Activated CD8-positive, alpha-beta memory T cell treated with anti-CD3 and anti-CD28 coated beads, Interleukin-2, amount 10 ng/mL, durations not matched to agents 7 days and 5 days (primary cell): ENCODE measurements around the gene STK32B. TPM values are rescaled to one million over a fixed set of nuclear protein-coding genes. Genes with fewer than 3 reads are reported as not detected.
"Not testable (repeated sequence)": the region's sequence is repeated elsewhere in the genome, so short reads cannot be mapped to it uniquely, and the experiment has no call there.

Experiments used
- ATAC-seq: fragments of 150-1000 bp; cut with Tn5 transposase; one replicate; pipeline ENCODE4 v1.10.0; 2021; ENCODE audit warnings: moderate library complexity
- CTCF ChIA-PET: fragments of 350-600 bp; sonication (Branson Sonifier 250); formaldehyde crosslinking; loops from one replicate; lab custom pipeline; 2021; ENCODE audit warnings: antibody characterized with exemption; lab: Charles Lee
- DNase-seq: peaks from one replicate; pipeline ENCODE4 v3.0.0-alpha.2; 2020
- H3K27ac Mint-ChIP-seq: one replicate; pipeline ENCODE4 v1.8.0; 2021; ENCODE audit warnings: mild to moderate bottlenecking, mixed read lengths
- H3K27me3 Mint-ChIP-seq: one replicate; pipeline ENCODE4 v1.8.0; 2021; ENCODE audit warnings: mixed read lengths
- H3K36me3 Mint-ChIP-seq: one replicate; pipeline ENCODE4 v1.8.0; 2021; ENCODE audit warnings: mild to moderate bottlenecking, mixed read lengths
- H3K4me1 Mint-ChIP-seq: one replicate; pipeline ENCODE4 v1.8.0; 2021; ENCODE audit warnings: mixed read lengths
- H3K4me3 Mint-ChIP-seq: one replicate; pipeline ENCODE4 v1.8.0; 2021; ENCODE audit warnings: mild to moderate bottlenecking, moderate library complexity, mixed read lengths
- H3K9me3 Mint-ChIP-seq: one replicate; pipeline ENCODE4 v1.8.0; 2022; ENCODE audit warnings: low read depth, mixed read lengths
- total RNA-seq, 2 experiments: library from RNA; stranded (reverse); gene quantifications; one replicate each; pipeline ENCODE4 v1.2.3, GENCODE V29; 2021

Gene STK32B
- total RNA-seq, 2 experiments from 2014 or later = not detected

DNA sequence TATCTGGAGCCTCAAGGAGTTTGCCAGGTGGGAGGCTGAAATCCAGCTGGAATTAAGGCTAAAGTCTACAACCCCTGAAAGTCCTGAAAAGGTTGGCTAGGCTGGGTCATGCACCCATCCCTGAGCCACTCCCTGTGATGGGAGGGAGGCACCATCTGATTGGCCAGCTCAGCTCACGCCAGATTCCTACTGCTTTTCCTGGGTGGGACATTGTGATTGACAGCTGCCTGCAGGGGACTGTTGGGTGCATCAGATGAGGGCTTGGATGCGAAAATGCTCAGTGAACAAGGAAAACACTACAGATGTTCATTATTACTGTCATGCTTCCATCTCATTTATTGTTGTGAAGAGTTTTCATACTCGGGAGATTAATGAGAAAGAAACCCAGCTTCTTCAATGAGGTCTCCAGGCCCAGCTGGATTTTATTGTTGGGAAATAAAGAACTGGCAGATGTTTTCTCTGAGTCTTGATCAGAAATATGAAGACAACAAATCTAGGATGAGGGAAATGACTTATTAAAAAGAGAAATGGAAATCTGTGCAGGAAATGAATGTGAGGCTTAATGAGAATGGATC is 185.9 kb downstream of the STK32B start:
- Mint-ChIP-seq H3K4me3 (no peak overlapping the region), H3K4me1 (no peaks in the 10 kb centered on the region), H3K27ac (no peak overlapping the region), H3K27me3 (no peaks in the 10 kb centered on the region), H3K36me3 (no peaks in the 10 kb centered on the region), H3K9me3 (no peaks in the 10 kb centered on the region)
- ATAC-seq (no peak), DNase-seq (no peak)
- CTCF ChIA-PET = no interaction called here

DNA sequence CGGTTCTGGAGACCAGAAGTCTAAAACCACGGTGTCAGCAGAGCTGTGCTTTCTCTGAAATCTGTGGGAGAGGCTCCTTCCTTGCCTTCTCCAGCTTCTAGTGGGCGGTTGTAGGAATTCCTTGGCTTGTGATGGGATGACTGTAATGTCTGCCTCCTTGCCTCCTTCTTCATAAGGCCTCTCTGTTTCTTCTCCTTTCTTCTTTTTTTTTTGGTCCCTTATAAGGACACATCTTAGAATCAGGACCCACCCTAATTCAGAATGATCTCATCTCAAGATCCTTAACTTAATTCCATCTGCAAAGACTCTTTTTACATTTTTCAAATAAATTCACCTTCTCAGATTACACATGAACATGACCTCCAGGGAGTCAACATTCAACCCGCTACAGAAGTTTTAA is 186.9 kb downstream of the STK32B start:
- Mint-ChIP-seq H3K4me3 (no peak overlapping the region), H3K36me3 (no peaks in the 10 kb centered on the region), H3K4me1 (no peaks in the 10 kb centered on the region), H3K27me3 (no peaks in the 10 kb centered on the region), H3K9me3 (no peaks in the 10 kb centered on the region), H3K27ac (no peak overlapping the region)
- CTCF ChIA-PET = no interaction called here
- ATAC-seq = no peak
- no peak for DNase-seq

DNA sequence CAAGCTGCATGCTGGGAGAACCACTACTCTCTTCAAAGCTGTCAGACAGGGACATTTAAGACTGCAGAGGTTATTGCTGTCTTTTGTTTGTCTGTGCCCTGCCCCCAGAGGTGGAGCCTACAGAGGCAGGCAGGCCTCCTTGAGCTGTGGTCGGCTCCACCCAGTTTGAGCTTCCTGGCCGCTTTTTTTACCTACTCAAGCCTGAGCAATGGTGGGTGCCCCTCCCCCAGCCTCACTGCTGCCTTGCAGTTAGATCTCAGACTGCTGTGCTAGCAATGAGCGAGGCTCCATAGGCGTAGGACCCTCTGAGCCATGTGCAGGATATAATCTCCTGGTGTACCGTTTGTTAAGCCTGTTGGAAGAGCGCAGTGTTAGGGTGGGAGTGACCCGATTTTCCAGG is 195.8 kb downstream of the STK32B start:
- CTCF ChIA-PET, DNase-seq, H3K9me3 Mint-ChIP-seq, H3K27ac Mint-ChIP-seq, H3K36me3 Mint-ChIP-seq, H3K4me3 Mint-ChIP-seq, H3K27me3 Mint-ChIP-seq, ATAC-seq, H3K4me1 Mint-ChIP-seq: not testable (repeated sequence)

DNA sequence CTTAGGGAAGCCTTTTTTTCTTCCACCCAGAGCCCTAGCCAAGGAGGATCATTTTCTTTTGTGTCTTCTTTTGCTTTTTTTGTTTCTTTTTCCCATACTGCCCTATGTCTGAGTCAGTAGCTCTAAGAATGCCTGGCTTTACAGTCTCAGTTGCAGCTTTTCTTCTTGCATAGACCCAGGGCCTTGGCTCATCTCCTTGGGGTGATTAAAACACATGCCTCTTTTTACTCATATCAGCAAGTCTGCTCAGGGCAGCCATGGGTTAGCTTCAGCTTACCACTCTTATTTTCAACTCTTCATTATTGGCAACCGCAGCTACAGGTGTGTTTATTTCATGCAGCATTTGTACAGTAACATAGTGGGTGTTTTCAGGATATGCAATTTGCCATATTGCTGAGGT is 196.5 kb downstream of the STK32B start:
- Mint-ChIP-seq H3K27me3 (no peaks in the 10 kb centered on the region), H3K4me1 (no peaks in the 10 kb centered on the region), H3K4me3 (no peak overlapping the region), H3K36me3 (no peaks in the 10 kb centered on the region), H3K27ac (no peak overlapping the region), H3K9me3 (peaks cover under 1% of the 10 kb centered on the region)
- DNase-seq (no peak), ATAC-seq (no peak)
- CTCF ChIA-PET = no interaction called here

DNA sequence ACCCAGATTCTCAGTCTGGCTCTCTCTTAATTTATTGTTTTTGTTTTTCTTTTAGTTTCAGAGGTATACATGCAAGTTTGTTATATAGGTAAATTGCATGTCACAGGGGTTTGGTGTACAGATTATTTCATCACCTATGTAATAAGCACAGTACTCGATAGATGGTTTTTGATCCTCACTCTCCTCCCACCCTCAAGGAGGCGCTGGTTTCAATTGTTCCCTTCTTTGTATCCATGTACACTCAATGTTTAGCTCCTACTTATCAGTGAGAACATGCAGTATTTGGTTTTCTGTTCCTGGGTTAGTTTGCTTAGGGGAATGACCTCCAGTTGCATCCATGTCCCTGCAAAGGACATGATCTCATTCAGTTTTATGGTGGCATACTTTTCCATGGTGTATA is 198.4 kb downstream of the STK32B start:
- H3K27me3 Mint-ChIP-seq = no peaks in the 10 kb centered on the region
- CTCF ChIA-PET = no interaction called here
- H3K27ac Mint-ChIP-seq = no peak overlapping the region
- H3K9me3 Mint-ChIP-seq = peaks cover 2% of the 10 kb centered on the region
- DNase-seq (no peak), ATAC-seq (no peak)
- H3K36me3 Mint-ChIP-seq = no peaks in the 10 kb centered on the region
- no peaks in the 10 kb centered on the region for H3K4me1 Mint-ChIP-seq
- H3K4me3 Mint-ChIP-seq = no peak overlapping the region

DNA sequence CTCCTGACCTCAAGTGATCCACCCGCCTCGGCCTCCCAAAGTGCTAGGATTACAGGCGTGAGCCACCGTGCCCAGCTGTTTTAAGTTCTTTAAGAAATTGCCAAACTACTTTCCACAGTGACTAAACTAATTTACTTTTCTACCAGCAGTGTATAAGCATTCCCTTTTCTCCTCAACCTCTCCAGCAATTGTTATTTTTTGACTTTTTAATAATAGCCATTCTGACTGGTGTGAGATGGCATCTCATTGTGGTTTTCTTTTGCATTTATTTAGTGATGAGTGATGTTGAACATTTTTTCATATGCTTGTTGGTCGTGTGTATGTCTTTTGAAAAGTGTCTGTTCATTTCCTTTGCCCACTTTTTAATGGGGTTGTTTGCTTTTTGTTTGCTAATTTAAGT is 199.3 kb downstream of the STK32B start:
- H3K4me3 Mint-ChIP-seq, H3K27me3 Mint-ChIP-seq, ATAC-seq, H3K27ac Mint-ChIP-seq, H3K4me1 Mint-ChIP-seq, H3K9me3 Mint-ChIP-seq, CTCF ChIA-PET, DNase-seq, H3K36me3 Mint-ChIP-seq: not testable (repeated sequence)

DNA sequence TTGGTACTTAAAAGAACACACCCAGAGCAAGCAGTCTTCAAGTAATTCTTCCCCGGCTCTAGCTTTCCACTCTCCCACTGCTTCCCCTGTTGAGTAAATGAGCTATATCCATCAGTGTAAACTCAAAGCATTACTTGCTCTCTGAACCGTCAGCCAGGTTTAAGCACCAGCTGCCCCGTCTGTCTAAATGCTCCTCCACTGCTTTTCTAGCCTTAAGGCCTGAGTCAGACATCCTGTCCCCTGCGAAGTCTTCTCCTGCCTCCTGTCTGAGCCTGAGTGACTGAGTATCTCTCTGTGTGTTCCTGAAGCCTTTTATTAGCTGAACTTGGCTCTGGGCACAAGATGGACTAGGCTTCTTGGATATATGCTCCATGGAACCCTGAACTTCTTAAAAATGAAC is 205.1 kb downstream of the STK32B start:
- no peak overlapping the region for H3K27ac Mint-ChIP-seq
- no peaks in the 10 kb centered on the region for H3K36me3 Mint-ChIP-seq
- ATAC-seq = no peak
- H3K4me3 Mint-ChIP-seq = no peak overlapping the region
- H3K4me1 Mint-ChIP-seq = no peaks in the 10 kb centered on the region
- CTCF ChIA-PET = no interaction called here
- no peaks in the 10 kb centered on the region for H3K27me3 Mint-ChIP-seq
- peaks cover 2% of the 10 kb centered on the region for H3K9me3 Mint-ChIP-seq
- no peak for DNase-seq

DNA sequence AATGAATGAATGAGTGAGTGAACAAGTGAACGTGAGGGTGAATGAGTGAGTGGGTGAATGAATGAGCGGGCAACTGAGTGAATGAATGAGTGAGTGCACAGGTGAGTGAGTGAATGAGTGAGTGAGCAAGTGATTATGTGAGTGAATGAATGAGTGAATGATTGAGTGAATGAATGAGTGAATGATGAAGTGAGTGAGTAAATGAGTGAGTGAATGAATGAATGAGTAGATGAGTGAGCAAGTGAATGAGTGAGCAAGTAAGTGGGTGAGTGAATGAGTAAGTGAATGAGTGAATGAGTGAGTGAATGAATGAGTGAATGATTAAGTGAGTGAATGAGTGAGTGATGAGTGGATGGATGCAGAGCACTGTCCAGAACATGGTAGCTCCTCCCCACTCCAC is 205.8 kb downstream of the STK32B start:
- Mint-ChIP-seq H3K9me3 (peaks cover 2% of the 10 kb centered on the region), H3K36me3 (no peaks in the 10 kb centered on the region)

DNA sequence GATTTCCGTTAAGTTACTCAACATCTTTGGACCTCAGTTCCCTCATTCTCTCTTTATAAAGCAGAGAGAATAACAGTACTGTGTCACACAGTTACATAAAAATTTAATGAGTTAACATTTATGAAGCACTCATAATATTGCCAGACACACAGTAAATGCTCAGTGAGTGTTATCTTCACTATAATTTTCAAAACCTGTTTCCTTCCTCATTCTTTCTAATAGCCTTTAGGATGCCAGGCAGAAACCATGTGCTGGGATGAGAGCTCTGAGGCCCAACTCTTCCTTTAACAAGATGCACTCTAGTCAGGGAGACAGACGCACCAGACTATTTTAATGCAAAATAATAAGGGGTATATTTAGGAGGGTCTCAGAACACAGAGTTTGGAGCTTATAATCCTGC is 208.2 kb downstream of the STK32B start:
- DNase-seq = no peak
- no peaks in the 10 kb centered on the region for H3K36me3 Mint-ChIP-seq
- H3K27me3 Mint-ChIP-seq = no peaks in the 10 kb centered on the region
- CTCF ChIA-PET = no interaction called here
- H3K9me3 Mint-ChIP-seq = no peaks in the 10 kb centered on the region
- H3K4me3 Mint-ChIP-seq = no peak overlapping the region
- no peak for ATAC-seq
- H3K27ac Mint-ChIP-seq = no peak overlapping the region
- H3K4me1 Mint-ChIP-seq = no peaks in the 10 kb centered on the region

More for the DNA sequence above, 205.8 kb downstream of the STK32B start:
- Mint-ChIP-seq H3K27me3 (no peaks in the 10 kb centered on the region), H3K4me1 (no peaks in the 10 kb centered on the region), H3K4me3 (no peak overlapping the region), H3K27ac (no peak overlapping the region)
- CTCF ChIA-PET = no interaction called here
- no peak for DNase-seq
- ATAC-seq = no peak

DNA sequence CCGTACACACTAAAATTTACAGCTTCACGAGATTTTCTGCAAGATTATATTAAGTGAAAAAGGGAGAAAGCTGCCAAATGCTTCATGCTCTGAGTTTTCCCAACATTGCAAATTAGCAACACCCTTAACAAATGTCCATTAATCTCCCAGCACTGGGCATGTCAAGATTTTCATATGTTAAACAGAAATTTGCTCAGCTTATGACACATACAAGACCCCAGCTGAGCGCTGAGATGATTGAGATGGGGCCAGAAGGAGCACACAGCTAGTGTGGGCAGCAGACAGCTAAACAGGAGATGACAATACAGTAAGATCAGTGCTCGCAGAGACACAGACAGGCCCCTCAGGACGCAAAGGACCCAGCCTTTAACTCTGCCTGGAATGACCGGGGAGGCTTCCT is 208.8 kb downstream of the STK32B start:
- no peaks in the 10 kb centered on the region for H3K4me1 Mint-ChIP-seq
- no peak overlapping the region for H3K4me3 Mint-ChIP-seq
- CTCF ChIA-PET = no interaction called here
- DNase-seq (no peak), ATAC-seq (no peak)
- H3K27ac Mint-ChIP-seq = no peak overlapping the region
- H3K36me3 Mint-ChIP-seq = no peaks in the 10 kb centered on the region
- H3K9me3 Mint-ChIP-seq = no peaks in the 10 kb centered on the region
- H3K27me3 Mint-ChIP-seq = no peaks in the 10 kb centered on the region

DNA sequence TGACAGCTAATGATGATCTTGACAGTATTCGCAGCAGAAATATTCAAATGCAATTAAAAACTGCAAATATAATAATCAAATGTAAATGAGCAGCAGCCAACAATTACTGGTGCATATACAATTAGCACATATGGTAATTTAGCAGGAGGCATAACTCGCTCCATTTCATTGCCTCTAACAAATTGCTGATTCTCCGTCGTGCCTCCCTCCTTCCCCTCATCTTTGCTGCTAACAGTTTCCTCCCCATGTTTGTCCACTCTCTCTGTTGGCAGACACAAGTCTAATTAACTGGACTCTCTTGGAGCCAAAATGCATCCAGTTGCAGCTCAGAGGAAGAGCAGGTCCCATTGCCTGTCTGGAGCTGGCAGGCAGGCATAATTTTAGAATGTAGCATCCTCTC is 210.6 kb downstream of the STK32B start:
- Mint-ChIP-seq H3K36me3 (no peaks in the 10 kb centered on the region), H3K9me3 (no peaks in the 10 kb centered on the region), H3K4me1 (no peaks in the 10 kb centered on the region), H3K4me3 (no peak overlapping the region), H3K27ac (no peak overlapping the region), H3K27me3 (no peaks in the 10 kb centered on the region)
- ATAC-seq (no peak), DNase-seq (no peak)
- CTCF ChIA-PET = no interaction called here

DNA sequence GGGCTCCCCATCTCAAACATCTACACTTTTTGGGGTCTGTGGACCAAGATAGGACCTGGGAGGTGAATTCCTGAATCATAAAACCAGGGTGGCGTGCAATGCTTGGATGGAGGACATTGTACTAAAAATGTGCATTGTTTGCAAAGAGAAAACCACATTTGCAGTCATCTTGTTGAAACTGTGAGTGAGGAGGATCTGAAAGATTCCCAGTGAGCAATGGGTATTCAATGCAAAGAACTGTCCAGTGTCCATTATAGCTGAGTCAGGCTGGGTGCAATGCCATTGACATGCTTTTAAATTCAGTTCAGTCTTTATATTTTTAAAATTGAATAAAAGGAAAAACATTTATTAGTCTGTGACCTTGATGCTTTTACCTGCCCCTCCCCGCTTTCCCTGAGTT is 215.7 kb downstream of the STK32B start:
- no peak overlapping the region for H3K4me3 Mint-ChIP-seq
- CTCF ChIA-PET = no interaction called here
- DNase-seq = no peak
- no peaks in the 10 kb centered on the region for H3K9me3 Mint-ChIP-seq
- H3K36me3 Mint-ChIP-seq = no peaks in the 10 kb centered on the region
- H3K4me1 Mint-ChIP-seq = no peaks in the 10 kb centered on the region
- no peak for ATAC-seq
- H3K27ac Mint-ChIP-seq = no peak overlapping the region
- H3K27me3 Mint-ChIP-seq = no peaks in the 10 kb centered on the region

DNA sequence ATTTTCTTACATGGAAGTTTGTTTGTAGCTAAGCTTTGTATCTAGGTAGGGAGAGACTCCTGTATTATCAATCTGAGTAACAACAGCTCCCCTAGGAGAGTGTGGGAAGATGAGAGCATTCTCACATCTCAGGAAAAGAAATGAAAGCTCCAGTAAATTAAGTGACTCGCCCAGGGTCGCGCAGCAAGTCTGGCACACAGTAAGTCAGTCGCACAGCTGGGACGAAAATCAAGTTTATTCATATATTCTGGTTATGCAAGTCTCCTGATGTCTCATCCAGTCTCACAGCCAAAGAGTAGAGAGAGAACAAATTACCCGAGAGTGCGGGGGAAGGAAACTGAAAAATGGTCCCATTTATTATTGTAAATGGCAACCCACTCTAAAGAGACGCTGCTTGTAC is 216.1 kb downstream of the STK32B start:
- Mint-ChIP-seq H3K4me3 (no peak overlapping the region), H3K9me3 (no peaks in the 10 kb centered on the region), H3K27me3 (no peaks in the 10 kb centered on the region), H3K27ac (no peak overlapping the region), H3K4me1 (no peaks in the 10 kb centered on the region), H3K36me3 (no peaks in the 10 kb centered on the region)
- ATAC-seq (no peak), DNase-seq (no peak)
- CTCF ChIA-PET = no interaction called here

DNA sequence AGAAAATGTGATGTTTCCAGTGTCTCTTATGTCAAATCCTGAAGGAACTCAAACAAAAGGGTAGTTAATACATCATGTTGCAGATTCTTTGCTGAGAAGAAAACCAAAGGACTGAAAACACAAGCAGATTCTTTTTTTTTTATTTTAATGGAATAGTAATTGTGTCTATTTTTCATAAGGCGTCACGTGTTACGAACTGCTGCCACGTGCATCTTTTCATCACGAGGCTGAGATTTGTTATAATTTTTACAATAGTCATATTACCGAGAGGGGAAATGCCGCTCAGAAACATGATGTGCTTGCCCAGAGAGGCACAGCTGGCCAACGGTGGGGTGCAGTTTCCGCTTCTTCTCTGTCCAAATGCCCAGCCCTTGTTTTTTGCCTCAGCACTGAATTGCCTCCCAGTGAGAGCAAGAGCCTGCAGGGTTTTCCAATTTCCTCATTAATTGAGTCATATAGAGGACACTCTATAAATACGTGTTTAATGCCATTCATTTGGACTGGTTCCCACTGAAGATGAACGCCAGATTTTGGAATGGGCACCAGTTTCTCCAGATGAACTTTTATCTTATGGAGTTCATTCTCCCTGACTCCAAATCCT is 225.3 kb downstream of the STK32B start:
- H3K9me3 Mint-ChIP-seq = peaks cover 3% of the 10 kb centered on the region
- H3K4me1 Mint-ChIP-seq = peaks cover 6% of the 10 kb centered on the region
- H3K36me3 Mint-ChIP-seq = no peaks in the 10 kb centered on the region
- no peaks in the 10 kb centered on the region for H3K27me3 Mint-ChIP-seq
- CTCF ChIA-PET = no interaction called here
- ATAC-seq (no peak), DNase-seq (no peak)
- H3K4me3 Mint-ChIP-seq = no peak overlapping the region
- no peak overlapping the region for H3K27ac Mint-ChIP-seq

DNA sequence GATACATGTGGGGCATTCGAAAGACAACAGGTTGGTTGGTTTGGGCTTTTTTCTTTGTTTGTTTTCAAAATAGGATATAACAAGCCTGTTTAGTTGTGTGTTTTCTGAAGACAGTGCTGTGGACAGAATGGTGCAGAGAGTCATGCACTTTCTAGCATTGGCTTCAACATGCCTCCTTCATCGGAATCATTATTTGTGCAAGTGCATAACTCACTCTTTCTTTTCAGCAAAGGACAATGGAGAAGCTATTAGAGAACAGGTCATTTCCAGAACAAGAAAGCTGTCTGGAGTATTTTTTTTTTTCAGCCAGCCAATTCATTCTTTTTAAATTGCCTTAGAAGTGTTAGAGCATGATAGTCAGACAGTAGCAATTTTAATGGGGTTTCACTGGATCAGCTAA is 225.8 kb downstream of the STK32B start:
- DNase-seq (no peak), ATAC-seq (no peak)
- peaks cover 3% of the 10 kb centered on the region for H3K9me3 Mint-ChIP-seq
- CTCF ChIA-PET = no interaction called here
- H3K4me1 Mint-ChIP-seq = peaks cover 6% of the 10 kb centered on the region
- H3K27ac Mint-ChIP-seq = no peak overlapping the region
- H3K27me3 Mint-ChIP-seq = no peaks in the 10 kb centered on the region
- no peaks in the 10 kb centered on the region for H3K36me3 Mint-ChIP-seq
- H3K4me3 Mint-ChIP-seq = no peak overlapping the region
